Stimulated activated naive CD4-positive, alpha-beta T cell (primary cell): ENCODE data around the gene KRT17.
"Not testable (repeated sequence)": the region's sequence is repeated elsewhere in the genome, so short reads cannot be mapped to it uniquely, and the experiment has no call there.

Experiments
- DNase-seq, 6 experiments: peaks; one replicate each; lab custom pipeline; 2025; lab: John Stamatoyannopoulos, UW

The KRT17 gene

GRCh38 chr17:41653892-41654677 lies 29.7 kb upstream of the KRT17 start:
- no peak for DNase-seq

GRCh38 chr17:41653421-41653820 lies 29.0 kb upstream of the KRT17 start:
- no peak for DNase-seq

GRCh38 chr17:41652461-41652970 lies 28.1 kb upstream of the KRT17 start:
- no peak for DNase-seq

GRCh38 chr17:41651625-41652460 lies 27.5 kb upstream of the KRT17 start:
- DNase-seq: no peak

- DNase-seq: no peak
Observed at GRCh38 chr17:41650794-41651624, 26.6 kb upstream of the KRT17 start.

- DNase-seq: no peak
Observed at GRCh38 chr17:41649923-41650519, 25.6 kb upstream of the KRT17 start.

GRCh38 chr17:41648411-41649195 lies 24.2 kb upstream of the KRT17 start:
- DNase-seq: peak; percentile 64 to 91 (median 79)

GRCh38 chr17:41647940-41648410 lies 23.6 kb upstream of the KRT17 start:
- DNase-seq: peak; percentile 56 to 88 (median 82)

- DNase-seq: no peak
Observed at GRCh38 chr17:41647038-41647813, 22.9 kb upstream of the KRT17 start.

GRCh38 chr17:41642252-41643156 lies 18.1 kb upstream of the KRT17 start:
- DNase-seq: no peak

- not testable (repeated sequence) for DNase-seq
Observed at GRCh38 chr17:41640596-41640995, 16.2 kb upstream of the KRT17 start.

- no peak for DNase-seq
Observed at GRCh38 chr17:41639492-41640473, 15.4 kb upstream of the KRT17 start.

GRCh38 chr17:41638941-41639340 lies 14.6 kb upstream of the KRT17 start:
- DNase-seq: no peak

GRCh38 chr17:41638194-41638593 lies 13.8 kb upstream of the KRT17 start:
- no peak for DNase-seq

- no peak for DNase-seq
Observed at GRCh38 chr17:41636652-41637051, 12.3 kb upstream of the KRT17 start.

- DNase-seq: no peak
Observed at GRCh38 chr17:41635121-41636097, 11.0 kb upstream of the KRT17 start.
